Activated T-helper 17 cell treated with anti-CD3 and anti-CD28 coated beads, Interleukin-2, amount 50 U/mL, for 72 hours (primary cell): ENCODE data around the gene RALB. TPM values are rescaled to one million over a fixed set of nuclear protein-coding genes. Genes with fewer than 3 reads are reported as not detected.
"Not testable (repeated sequence)": the region's sequence is repeated elsewhere in the genome, so short reads cannot be mapped to it uniquely, and the experiment has no call there.

Source experiments
- ATAC-seq: fragments of 150-1000 bp; cut with Tn5 transposase; replicated peaks from 2 replicates; pipeline ENCODE4 v1.10.0; 2021; ENCODE audit warnings: mild to moderate bottlenecking, moderate library complexity
- H3K27ac Mint-ChIP-seq: one replicate; pipeline ENCODE4 v1.8.0; 2022; ENCODE audit warnings: mixed read lengths
- H3K27me3 Mint-ChIP-seq: one replicate; pipeline ENCODE4 v1.8.0; 2022; ENCODE audit warnings: mixed read lengths
- H3K36me3 Mint-ChIP-seq: one replicate; pipeline ENCODE4 v1.8.0; 2022; ENCODE audit warnings: low read depth, mild to moderate bottlenecking, mixed read lengths
- H3K4me1 Mint-ChIP-seq: one replicate; pipeline ENCODE4 v1.8.0; 2022; ENCODE audit warnings: mixed read lengths
- H3K4me3 Mint-ChIP-seq: one replicate; pipeline ENCODE4 v1.8.0; 2022; ENCODE audit warnings: mild to moderate bottlenecking, mixed read lengths
- H3K9me3 Mint-ChIP-seq: one replicate; pipeline ENCODE4 v1.8.0; 2022; ENCODE audit warnings: mixed read lengths
- total RNA-seq, 2 donors: library from RNA; stranded (reverse); gene quantifications; one replicate each; pipeline ENCODE4 v1.2.3, GENCODE V29; 2022

The RALB gene
- total RNA-seq, 2 donors from 2014 or later, result 77.4 to 91.9 TPM

- Mint-ChIP-seq H3K27ac (peak overlapping the region; percentile 26), H3K4me1 (peaks cover 35% of the 10 kb centered on the region), H3K9me3 (no peaks in the 10 kb centered on the region), H3K27me3 (no peaks in the 10 kb centered on the region), H3K4me3 (peak overlapping the region; percentile 95), H3K36me3 (peaks cover 51% of the 10 kb centered on the region)
- no peak for ATAC-seq
These were observed 5.5 kb downstream of the RALB start for GRCh38 chr2:120258196-120258595.

- H3K27ac Mint-ChIP-seq, H3K4me3 Mint-ChIP-seq, H3K9me3 Mint-ChIP-seq, ATAC-seq, H3K27me3 Mint-ChIP-seq: not testable (repeated sequence)
- H3K4me1 Mint-ChIP-seq, result peaks cover 28% of the 10 kb centered on the region
- peaks cover 39% of the 10 kb centered on the region for H3K36me3 Mint-ChIP-seq
These were observed 7.3 kb downstream of the RALB start for GRCh38 chr2:120259939-120260338.

- no peaks in the 10 kb centered on the region for H3K9me3 Mint-ChIP-seq
- peaks cover 32% of the 10 kb centered on the region for H3K36me3 Mint-ChIP-seq
- H3K27me3 Mint-ChIP-seq, result no peaks in the 10 kb centered on the region
- H3K4me3 Mint-ChIP-seq, result no peak overlapping the region
- no peak overlapping the region for H3K27ac Mint-ChIP-seq
- peaks cover 25% of the 10 kb centered on the region for H3K4me1 Mint-ChIP-seq
- ATAC-seq, result no peak
These were observed 8.1 kb downstream of the RALB start for GRCh38 chr2:120260736-120261135.

- peaks cover 18% of the 10 kb centered on the region for H3K4me1 Mint-ChIP-seq
- H3K27ac Mint-ChIP-seq, result no peak overlapping the region
- peaks cover 24% of the 10 kb centered on the region for H3K36me3 Mint-ChIP-seq
- no peaks in the 10 kb centered on the region for H3K9me3 Mint-ChIP-seq
- H3K4me3 Mint-ChIP-seq, result no peak overlapping the region
- H3K27me3 Mint-ChIP-seq, result no peaks in the 10 kb centered on the region
- ATAC-seq, result peak; percentile 100
These were observed 8.8 kb downstream of the RALB start for GRCh38 chr2:120261387-120262006.

- H3K4me3 Mint-ChIP-seq, result no peak overlapping the region
- H3K27ac Mint-ChIP-seq, result no peak overlapping the region
- H3K4me1 Mint-ChIP-seq, result peaks cover 22% of the 10 kb centered on the region
- H3K9me3 Mint-ChIP-seq, result no peaks in the 10 kb centered on the region
- H3K36me3 Mint-ChIP-seq, result peaks cover 24% of the 10 kb centered on the region
- ATAC-seq, result no peak
- no peaks in the 10 kb centered on the region for H3K27me3 Mint-ChIP-seq
These were observed 9.5 kb downstream of the RALB start for GRCh38 chr2:120262150-120262549.

- Mint-ChIP-seq H3K9me3 (no peaks in the 10 kb centered on the region), H3K4me3 (no peak overlapping the region), H3K4me1 (peaks cover 19% of the 10 kb centered on the region), H3K27ac (no peak overlapping the region), H3K27me3 (no peaks in the 10 kb centered on the region), H3K36me3 (peaks cover 20% of the 10 kb centered on the region)
- ATAC-seq, result no peak
These were observed 10.2 kb downstream of the RALB start for GRCh38 chr2:120262761-120263428.

GRCh38 chr2:120265006-120265405, 12.4 kb downstream of the RALB start:
- peaks cover 28% of the 10 kb centered on the region for H3K36me3 Mint-ChIP-seq
- peak overlapping the region; percentile 39 for H3K27ac Mint-ChIP-seq
- no peaks in the 10 kb centered on the region for H3K9me3 Mint-ChIP-seq
- no peaks in the 10 kb centered on the region for H3K27me3 Mint-ChIP-seq
- H3K4me3 Mint-ChIP-seq, result no peak overlapping the region
- no peak for ATAC-seq
- H3K4me1 Mint-ChIP-seq, result peaks cover 18% of the 10 kb centered on the region

- Mint-ChIP-seq H3K9me3 (no peaks in the 10 kb centered on the region), H3K27ac (peak overlapping the region; percentile 90), H3K4me3 (peak overlapping the region; percentile 63), H3K4me1 (peaks cover 26% of the 10 kb centered on the region), H3K27me3 (no peaks in the 10 kb centered on the region), H3K36me3 (peaks cover 38% of the 10 kb centered on the region)
- ATAC-seq, result peak; percentile 91
These were observed 14.7 kb downstream of the RALB start for GRCh38 chr2:120267348-120267747.

GRCh38 chr2:120269076-120269744, 16.6 kb downstream of the RALB start:
- Mint-ChIP-seq H3K4me3 (no peak overlapping the region), H3K27me3 (no peaks in the 10 kb centered on the region), H3K9me3 (no peaks in the 10 kb centered on the region), H3K4me1 (peaks cover 36% of the 10 kb centered on the region), H3K27ac (no peak overlapping the region), H3K36me3 (peaks cover 38% of the 10 kb centered on the region)
- no peak for ATAC-seq

GRCh38 chr2:120269816-120270215, 17.2 kb downstream of the RALB start:
- no peaks in the 10 kb centered on the region for H3K27me3 Mint-ChIP-seq
- peaks cover 32% of the 10 kb centered on the region for H3K4me1 Mint-ChIP-seq
- no peaks in the 10 kb centered on the region for H3K9me3 Mint-ChIP-seq
- no peak for ATAC-seq
- H3K36me3 Mint-ChIP-seq, result peaks cover 38% of the 10 kb centered on the region
- H3K4me3 Mint-ChIP-seq, result no peak overlapping the region
- H3K27ac Mint-ChIP-seq, result no peak overlapping the region

- Mint-ChIP-seq H3K27ac (no peak overlapping the region), H3K4me3 (no peak overlapping the region), H3K36me3 (peaks cover 35% of the 10 kb centered on the region), H3K27me3 (no peaks in the 10 kb centered on the region), H3K9me3 (no peaks in the 10 kb centered on the region), H3K4me1 (peaks cover 24% of the 10 kb centered on the region)
- ATAC-seq, result no peak
These were observed 19.2 kb downstream of the RALB start for GRCh38 chr2:120271711-120272379.

- Mint-ChIP-seq H3K36me3 (peaks cover 29% of the 10 kb centered on the region), H3K4me3 (peak overlapping the region; percentile 14), H3K27me3 (no peaks in the 10 kb centered on the region), H3K4me1 (peaks cover 18% of the 10 kb centered on the region), H3K27ac (peak overlapping the region; percentile 7), H3K9me3 (no peaks in the 10 kb centered on the region)
- ATAC-seq, result peak; percentile 80
These were observed 20.3 kb downstream of the RALB start for GRCh38 chr2:120272763-120273481.

GRCh38 chr2:120275617-120276400, 23.2 kb downstream of the RALB start:
- Mint-ChIP-seq H3K4me3 (no peak overlapping the region), H3K27ac (no peak overlapping the region), H3K9me3 (no peaks in the 10 kb centered on the region), H3K4me1 (peaks cover 18% of the 10 kb centered on the region), H3K27me3 (no peaks in the 10 kb centered on the region), H3K36me3 (peaks cover 2% of the 10 kb centered on the region)
- ATAC-seq, result no peak
